H9 (cell line): ENCODE data around the gene PTRH1. TPM values are rescaled to one million over a fixed set of nuclear protein-coding genes. Genes with fewer than 3 reads are reported as not detected.

ENCODE experiments used
- DNase-seq: peaks from one replicate; pipeline ENCODE4 v3.0.0-alpha.2; 2017
- H2AFZ ChIP-seq: one replicate; pipeline ENCODE4 v1.6.1; 2013; ENCODE audit warnings: mild to moderate bottlenecking, low read length, control low read depth, moderate library complexity
- H2AK5ac ChIP-seq: 2 replicates; pipeline ENCODE4 v1.6.1; 2013; ENCODE audit warnings: low read length, control low read depth, mixed read lengths; ENCODE audit not compliant: insufficient read length
- H2BK120ac ChIP-seq: one replicate; pipeline ENCODE4 v1.6.1; 2013; ENCODE audit warnings: low read depth, mild to moderate bottlenecking, low read length, control low read depth, inconsistent platforms; ENCODE audit not compliant: poor library complexity, severe bottlenecking
- H2BK12ac ChIP-seq: 2 replicates; pipeline ENCODE4 v1.6.1; 2013; ENCODE audit warnings: low read length, control low read depth, mixed read lengths, low read depth; ENCODE audit not compliant: insufficient read length
- H2BK15ac ChIP-seq: 2 replicates; pipeline ENCODE4 v1.6.1; 2013; ENCODE audit warnings: low read depth, low read length, control low read depth
- H2BK20ac ChIP-seq: one replicate; pipeline ENCODE4 v1.6.1; 2013; ENCODE audit warnings: low read depth, mild to moderate bottlenecking, low read length, control low read depth, inconsistent platforms; ENCODE audit not compliant: poor library complexity, severe bottlenecking
- H2BK5ac ChIP-seq: 2 replicates; pipeline ENCODE4 v1.6.1; 2013; ENCODE audit warnings: low read length, control low read depth, mixed read lengths; ENCODE audit not compliant: insufficient read length
- H3K14ac ChIP-seq: 2 replicates; pipeline ENCODE4 v1.6.1; 2013; ENCODE audit warnings: low read length, control low read depth; ENCODE audit not compliant: insufficient read depth
- H3K18ac ChIP-seq: 2 replicates; pipeline ENCODE4 v1.6.1; 2013; ENCODE audit warnings: low read depth, mild to moderate bottlenecking, mixed read lengths, low read length, control low read depth; ENCODE audit not compliant: insufficient read length
- H3K23ac ChIP-seq: 2 replicates; pipeline ENCODE4 v1.6.1; 2013; ENCODE audit warnings: low read length, control low read depth, mixed read lengths, low read depth; ENCODE audit not compliant: insufficient read length
- H3K23me2 ChIP-seq: 2 replicates; pipeline ENCODE4 v1.6.1; 2013; ENCODE audit warnings: low read depth, mild to moderate bottlenecking, mixed read lengths, low read length, control low read depth; ENCODE audit not compliant: insufficient read length, poor library complexity, severe bottlenecking
- H3K27ac ChIP-seq: 2 replicates; pipeline ENCODE4 v1.5.1; 2013; ENCODE audit warnings: low read length, control low read depth, mixed read lengths, low read depth; ENCODE audit not compliant: insufficient read length
- H3K27me3 ChIP-seq: 2 replicates; pipeline ENCODE4 v1.6.1; 2013; ENCODE audit warnings: low read length, control low read depth, inconsistent platforms; ENCODE audit not compliant: insufficient read depth
- H3K4ac ChIP-seq: 2 replicates; pipeline ENCODE4 v1.6.1; 2013; ENCODE audit warnings: low read depth, mild to moderate bottlenecking, control low read depth, inconsistent platforms, low read length, moderate library complexity
- H3K4me1 ChIP-seq: 2 replicates; pipeline ENCODE4 v1.6.1; 2013; ENCODE audit warnings: low read length, control low read depth, inconsistent platforms; ENCODE audit not compliant: insufficient read depth
- H3K4me2 ChIP-seq: 2 replicates; pipeline ENCODE4 v1.6.1; 2013; ENCODE audit warnings: low read length, control low read depth, mixed read lengths; ENCODE audit not compliant: insufficient read length, insufficient read depth
- H3K56ac ChIP-seq: 2 replicates; pipeline ENCODE4 v1.6.1; 2013; ENCODE audit warnings: low read depth, mild to moderate bottlenecking, mixed read lengths, low read length, control low read depth; ENCODE audit not compliant: insufficient read length
- H3K79me1 ChIP-seq: 2 replicates; pipeline ENCODE4 v1.6.1; 2013; ENCODE audit warnings: low read depth, mild to moderate bottlenecking, moderate library complexity, low read length, control low read depth, inconsistent platforms; ENCODE audit not compliant: insufficient read depth, poor library complexity, severe bottlenecking
- H3K79me2 ChIP-seq: 2 replicates; pipeline ENCODE4 v1.6.1; 2013; ENCODE audit warnings: low read length, control low read depth, inconsistent platforms; ENCODE audit not compliant: insufficient read depth
- H3K9ac ChIP-seq: 2 replicates; pipeline ENCODE4 v1.6.1; 2013; ENCODE audit warnings: low read length, control low read depth, mixed read lengths; ENCODE audit not compliant: insufficient read length; ENCODE audit errors: extremely low read depth
- H3K9me3 ChIP-seq: one replicate; pipeline ENCODE4 v1.6.1; 2013; ENCODE audit warnings: low read depth, low read length, inconsistent platforms; ENCODE audit not compliant: control insufficient read depth
- H3T11ph ChIP-seq: one replicate; pipeline ENCODE4 v1.6.1; 2013; ENCODE audit warnings: mild to moderate bottlenecking, low read length, control low read depth, inconsistent platforms
- H4K20me1 ChIP-seq: one replicate; pipeline ENCODE4 v1.6.1; 2013; ENCODE audit not compliant: control insufficient read depth, insufficient read length, insufficient read depth
- H4K5ac ChIP-seq: 2 replicates; pipeline ENCODE4 v1.6.1; 2013; ENCODE audit warnings: low read depth, mild to moderate bottlenecking, mixed read lengths, low read length, control low read depth; ENCODE audit not compliant: insufficient read length
- H4K8ac ChIP-seq: replicated peaks from 2 replicates; pipeline ENCODE4 v1.6.1; 2013; ENCODE audit warnings: low read length, control low read depth, mixed read lengths, low read depth; ENCODE audit not compliant: insufficient read length
- H4K91ac ChIP-seq: 2 replicates; pipeline ENCODE4 v1.6.1; 2013; ENCODE audit warnings: low read depth, mild to moderate bottlenecking, moderate library complexity, mixed read lengths, low read length, control low read depth; ENCODE audit not compliant: insufficient read length
- H3K27ac Mint-ChIP-seq, 3 experiments: 2 replicates in 2 of 3; 3 replicates in 1 of 3; pipeline ENCODE4 v1.8.0; 2020 to 2021; ENCODE audit warnings: mixed read lengths in 3 of 3, mild to moderate bottlenecking in 1 of 3, moderate library complexity in 1 of 3
- H3K27me3 Mint-ChIP-seq: 2 replicates; pipeline ENCODE4 v1.8.0; 2021; ENCODE audit warnings: low read depth, mild to moderate bottlenecking, moderate library complexity, mixed read lengths
- H3K36me3 Mint-ChIP-seq, 3 experiments: 2 replicates in 2 of 3; 3 replicates in 1 of 3; pipeline ENCODE4 v1.8.0; 2020 to 2021; ENCODE audit warnings: low read depth in 3 of 3, mixed read lengths in 3 of 3; ENCODE audit not compliant: insufficient read depth in 1 of 3
- H3K4me1 Mint-ChIP-seq, 2 experiments: 2 replicates each; pipeline ENCODE4 v1.8.0; 2020; ENCODE audit warnings: mixed read lengths in 2 of 2
- H3K4me3 Mint-ChIP-seq, 2 experiments: 2 replicates in 1 of 2; 3 replicates in 1 of 2; pipeline ENCODE4 v1.8.0; 2020 to 2021; ENCODE audit warnings: mild to moderate bottlenecking in 2 of 2, mixed read lengths in 2 of 2, moderate library complexity in 1 of 2
- H3K9me3 Mint-ChIP-seq, 2 experiments: 2 replicates in 1 of 2; 3 replicates in 1 of 2; pipeline ENCODE4 v1.8.0; 2020; ENCODE audit warnings: mild to moderate bottlenecking in 2 of 2, mixed read lengths in 2 of 2, moderate library complexity in 1 of 2
- whole genome bisulfite sequencing: extraction: QIAGEN DNeasy Blood & Tissue Kit; methylation state at CpG from one replicate; pipeline ENCODE4 v1.1.7; 2013; ENCODE audit warnings: missing lambda C conversion rate, low lambda C conversion rate, mixed read lengths; ENCODE audit not compliant: insufficient read length; ENCODE audit errors: extremely low coverage; 5-methylcytosine and 5-hydroxymethylcytosine counted together
- total RNA-seq: library from RNA; stranded (reverse); gene quantifications from 2 replicates; pipeline ENCODE4 v1.2.1, GENCODE V29; 2021
- TF ChIP-seq, protein P1 (sequence below): fragments of 200-600 bp; sonication (generic); conservative IDR thresholded peaks from 3 replicates; pipeline ENCODE4 v1.8.0; 2021; ENCODE audit warnings: antibody characterized with exemption, mild to moderate bottlenecking

Gene PTRH1
- total RNA-seq, 1 experiment from 2014 or later: 10.9 TPM

DNA sequence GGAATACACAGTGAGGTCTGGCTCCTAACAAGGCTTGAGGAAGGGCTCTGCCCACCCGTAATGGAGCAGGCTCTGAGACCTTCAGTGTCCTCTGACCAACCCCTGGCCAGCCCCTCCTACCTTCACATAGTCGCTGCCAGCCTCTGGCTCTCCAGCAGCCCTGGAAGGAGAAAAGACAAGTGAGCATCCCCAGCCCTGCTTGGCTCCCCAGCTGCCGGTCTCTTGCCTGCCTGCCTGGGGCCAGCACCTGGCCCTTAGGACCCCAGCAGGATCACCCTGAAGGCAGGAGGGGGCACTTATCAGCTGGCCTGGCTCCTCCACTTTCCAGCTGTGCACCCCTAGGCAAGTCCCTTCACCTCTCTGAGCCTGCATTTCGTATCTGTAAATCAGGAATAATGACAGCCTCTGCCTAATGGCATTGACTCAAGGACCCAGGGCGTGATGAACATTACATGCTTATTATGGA is 46.1 kb upstream of the PTRH1 start:
- TF ChIP-seq, protein P1, sequence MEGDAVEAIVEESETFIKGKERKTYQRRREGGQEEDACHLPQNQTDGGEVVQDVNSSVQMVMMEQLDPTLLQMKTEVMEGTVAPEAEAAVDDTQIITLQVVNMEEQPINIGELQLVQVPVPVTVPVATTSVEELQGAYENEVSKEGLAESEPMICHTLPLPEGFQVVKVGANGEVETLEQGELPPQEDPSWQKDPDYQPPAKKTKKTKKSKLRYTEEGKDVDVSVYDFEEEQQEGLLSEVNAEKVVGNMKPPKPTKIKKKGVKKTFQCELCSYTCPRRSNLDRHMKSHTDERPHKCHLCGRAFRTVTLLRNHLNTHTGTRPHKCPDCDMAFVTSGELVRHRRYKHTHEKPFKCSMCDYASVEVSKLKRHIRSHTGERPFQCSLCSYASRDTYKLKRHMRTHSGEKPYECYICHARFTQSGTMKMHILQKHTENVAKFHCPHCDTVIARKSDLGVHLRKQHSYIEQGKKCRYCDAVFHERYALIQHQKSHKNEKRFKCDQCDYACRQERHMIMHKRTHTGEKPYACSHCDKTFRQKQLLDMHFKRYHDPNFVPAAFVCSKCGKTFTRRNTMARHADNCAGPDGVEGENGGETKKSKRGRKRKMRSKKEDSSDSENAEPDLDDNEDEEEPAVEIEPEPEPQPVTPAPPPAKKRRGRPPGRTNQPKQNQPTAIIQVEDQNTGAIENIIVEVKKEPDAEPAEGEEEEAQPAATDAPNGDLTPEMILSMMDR: no peak
- Histone ChIP-seq H2AK5ac (no peak overlapping the region), H4K5ac (no peak overlapping the region), H3K4ac (no peak overlapping the region), H2BK12ac (no peak overlapping the region), H3K9me3 (no peaks in the 10 kb centered on the region), H3K4me2 (no peak overlapping the region), H4K8ac (no peak overlapping the region), H2BK15ac (no peak overlapping the region), H2AFZ (no peak overlapping the region), H3K27ac (no peak overlapping the region), H3T11ph (no peak overlapping the region), H3K4me1 (peaks cover 7% of the 10 kb centered on the region; the same call in 1 of the 2 replicates), H4K91ac (no peak overlapping the region), H3K23ac (no peak overlapping the region), H2BK20ac (no peak overlapping the region), H3K9ac (no peak overlapping the region), H2BK120ac (no peak overlapping the region), H3K56ac (no peak overlapping the region), H3K79me2 (no peaks in the 10 kb centered on the region), H3K14ac (no peak overlapping the region), H3K18ac (no peak overlapping the region), H3K79me1 (no peaks in the 10 kb centered on the region), H3K27me3 (no peaks in the 10 kb centered on the region), H3K23me2 (no peaks in the 10 kb centered on the region), H4K20me1 (no peaks in the 10 kb centered on the region), H2BK5ac (no peak overlapping the region)
- peaks cover 28 to 37% of the 10 kb centered on the region in 2 experiments for H3K4me1 Mint-ChIP-seq
- DNase-seq: no peak
- H3K27me3 Mint-ChIP-seq: peaks cover 19% of the 10 kb centered on the region
- no peaks in the 10 kb centered on the region for H3K36me3 Mint-ChIP-seq
- peak overlapping the region in 1 of 3 experiments; percentile 59; a peak in 1 of 7 replicates for H3K27ac Mint-ChIP-seq
- H3K4me3 Mint-ChIP-seq: peak overlapping the region in 1 of 2 experiments; percentile 11; a peak in 1 of 5 replicates
- no CpG with 5 or more reads among the region's 5 CpGs for whole genome bisulfite sequencing
- H3K9me3 Mint-ChIP-seq: no peaks in the 10 kb centered on the region; a peak in 1 of 5 replicates
